A549 treated with RU486 at 1 μM for 4 hours (cell line): Measurements from ENCODE around the gene RNF215. TPM values are rescaled to one million over a fixed set of nuclear protein-coding genes. Genes with fewer than 3 reads are reported as not detected.

Experiments
- total RNA-seq: library from RNA; stranded (reverse); fragments of 200-300 nt; extraction: Qiagen RNA extraction; gene quantifications from 5 replicates; pipeline ENCODE4 v1.2.3, GENCODE V29; 2022; ENCODE audit warnings: low read depth

The RNF215 gene
- 14.2 to 19.6 TPM (median 16.8 TPM) in 5 replicates for total RNA-seq

DNA sequence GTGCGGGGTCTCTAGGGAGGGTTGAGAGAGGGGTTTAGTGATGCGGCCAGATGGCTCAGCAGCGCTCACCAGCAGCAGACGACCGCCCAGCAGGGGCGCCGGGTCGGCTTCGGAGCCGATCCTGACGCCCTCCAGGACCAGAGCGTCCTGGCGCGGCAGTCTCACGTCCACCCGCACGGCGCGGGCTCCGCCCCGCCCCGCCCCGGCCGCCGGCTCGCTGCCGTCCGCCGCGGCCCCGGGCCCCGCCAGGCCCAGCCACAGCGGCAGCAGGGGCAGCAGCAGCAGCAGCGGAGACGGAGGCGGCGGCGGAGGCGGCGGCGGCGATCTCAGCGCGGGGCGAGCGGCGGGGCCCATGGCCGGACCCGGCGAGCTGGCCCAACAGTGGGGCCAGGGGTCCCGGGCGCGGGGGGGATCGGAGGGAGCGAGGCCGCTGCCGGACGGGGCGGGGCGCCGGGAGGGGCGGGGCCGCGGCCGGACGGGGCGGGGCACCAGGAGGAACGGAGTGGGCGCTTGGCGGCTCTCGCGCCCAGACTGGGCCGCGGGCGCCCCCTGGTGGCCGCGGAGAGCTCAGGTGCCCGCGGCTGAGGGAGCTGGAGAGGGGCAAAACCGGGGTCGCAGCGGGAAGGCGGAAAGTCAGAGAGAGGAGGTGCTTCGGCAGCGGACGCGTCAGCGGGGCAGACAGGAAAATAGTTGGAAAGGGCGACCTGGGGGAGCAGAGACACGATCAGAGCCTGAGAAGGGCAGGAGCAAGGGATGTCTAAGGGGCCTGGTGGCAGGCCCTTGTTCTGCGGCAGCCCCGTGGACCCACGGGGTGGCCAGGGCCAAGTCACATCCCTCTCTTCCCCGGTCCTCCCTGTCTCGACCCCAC is at the start of gene RNF215:
Gene RNF215 (minus strand): TSS at position 452 of the 868 bp plus-strand sequence. CDS start 98 bp downstream, at position 354.

GRCh38 chr22:30425616-30426387 is 38.6 kb upstream of the RNF215 start, which contains the start of gene MTFP1:
Gene MTFP1, plus strand, starts transcription at chr22:30425768. Its CDS starts 112 bp downstream, at chr22:30425880.

GRCh38 chr22:30396871-30397655 is 9.9 kb upstream of the RNF215 start, which contains the start of gene SEC14L2:
Gene SEC14L2, plus strand, starts transcription at chr22:30397018. Its CDS starts 99 bp downstream, at chr22:30397117.

DNA sequence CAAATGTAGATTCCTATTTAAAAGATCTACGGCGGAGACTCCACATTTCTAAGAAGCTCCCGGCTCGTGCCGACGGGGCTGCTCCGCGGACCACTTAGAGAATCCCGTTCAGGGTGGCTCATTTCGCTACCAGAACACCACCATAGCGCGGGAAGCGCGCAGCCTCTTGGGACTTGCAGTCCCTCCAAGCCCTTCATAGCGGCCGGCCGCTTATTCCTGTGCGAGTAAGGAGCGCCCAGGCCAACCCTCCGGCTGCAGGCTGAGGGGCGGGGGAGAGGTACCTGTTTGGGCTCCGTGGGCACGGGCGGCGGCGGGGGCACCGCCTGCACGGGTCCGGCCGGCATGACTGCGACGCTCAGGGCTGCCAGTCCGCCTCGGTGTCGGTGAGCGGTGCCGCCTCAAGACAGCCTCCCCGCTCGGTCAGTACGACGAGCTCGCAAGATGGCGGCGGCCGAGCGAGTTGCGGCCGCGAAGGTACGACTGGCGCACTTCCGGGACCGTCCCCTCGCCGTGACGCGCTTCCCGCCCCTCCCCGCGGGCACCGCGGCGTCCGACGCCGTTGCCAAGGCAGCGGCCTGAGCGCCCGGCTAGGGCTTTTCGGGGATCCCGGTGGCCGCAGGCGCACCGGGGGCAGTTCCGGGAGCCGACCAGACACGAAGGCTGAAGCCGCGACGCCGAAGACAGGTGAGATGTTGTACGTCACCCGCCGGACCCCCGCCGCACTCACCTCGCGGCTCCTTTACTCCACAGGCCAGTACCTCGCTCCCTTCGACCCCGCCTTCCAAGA is 30.6 kb downstream of the RNF215 start, which contains the start of the genes CCDC157 and SF3A1:
Gene CCDC157 (plus strand): TSS at position 559 of the 787 bp plus-strand sequence. CDS start 8,994 bp downstream, outside the sequence.
Gene SF3A1 (minus strand): TSS at position 446 of the 787 bp plus-strand sequence. CDS start 102 bp downstream, at position 344.

Other genes with a start within 250 kb of the RNF215 start
- 22.4 to 37.6 TPM (median 34.3 TPM) in 5 replicates for gene LIF, start 140.7 kb downstream of the RNF215 start, total RNA-seq
- gene OSM, start 120.6 kb downstream of the RNF215 start, total RNA-seq, result not detected in 5 replicates
- gene CASTOR1, start 97.9 kb downstream of the RNF215 start, total RNA-seq, result 3.3 to 6.3 TPM (median 4.7 TPM) in 5 replicates
- gene TBC1D10A, start 60.5 kb downstream of the RNF215 start, total RNA-seq, result 9.1 to 11.7 TPM (median 10.1 TPM) in 5 replicates
- 39.6 to 76.2 TPM (median 67.4 TPM) in 5 replicates for gene SF3A1, start 30.5 kb downstream of the RNF215 start, total RNA-seq
- gene CCDC157, start 30.4 kb downstream of the RNF215 start, total RNA-seq, result 1.8 to 3.4 TPM (median 3.0 TPM) in 5 replicates
- gene SEC14L2, start 9.6 kb upstream of the RNF215 start, total RNA-seq, result 28.0 to 35.4 TPM (median 30.1 TPM) in 5 replicates
- 60.7 to 71.9 TPM (median 70.0 TPM) in 5 replicates for gene MTFP1, start 38.4 kb upstream of the RNF215 start, total RNA-seq
- gene SEC14L3, start 84.6 kb upstream of the RNF215 start, total RNA-seq, result not detected in 5 replicates
- 3.7 to 6.0 TPM (median 5.3 TPM) in 5 replicates for gene SEC14L4, start 118.3 kb upstream of the RNF215 start, total RNA-seq
- gene SEC14L6, start 159.3 kb upstream of the RNF215 start, total RNA-seq, result not detected in 5 replicates
- gene GAL3ST1, start 187.3 kb upstream of the RNF215 start, total RNA-seq, result 5.2 to 8.6 TPM (median 8.0 TPM) in 5 replicates
- 109 to 130 TPM (median 118 TPM) in 5 replicates for gene PES1, start 204.5 kb upstream of the RNF215 start, total RNA-seq
- 4.3 to 5.5 TPM (median 4.6 TPM) in 5 replicates for gene TCN2, start 219.8 kb upstream of the RNF215 start, total RNA-seq
- gene SLC35E4, start 248.4 kb upstream of the RNF215 start, total RNA-seq, result 4.6 to 7.8 TPM (median 6.1 TPM) in 5 replicates